NCI-H510A treated with DMSO at 0.1 percent for 48 hours (cell line): ENCODE results near the gene NAGPA.
A peak's percentile ranks its signal among the peaks of the same experiment; 100 is the strongest.
"Not testable (repeated sequence)": the region's sequence is repeated elsewhere in the genome, so short reads cannot be mapped to it uniquely, and the experiment has no call there.

Experiments
- DNase-seq: peaks from one replicate; lab custom pipeline; 2025; lab: John Stamatoyannopoulos, UW

NAGPA gene, protein sequence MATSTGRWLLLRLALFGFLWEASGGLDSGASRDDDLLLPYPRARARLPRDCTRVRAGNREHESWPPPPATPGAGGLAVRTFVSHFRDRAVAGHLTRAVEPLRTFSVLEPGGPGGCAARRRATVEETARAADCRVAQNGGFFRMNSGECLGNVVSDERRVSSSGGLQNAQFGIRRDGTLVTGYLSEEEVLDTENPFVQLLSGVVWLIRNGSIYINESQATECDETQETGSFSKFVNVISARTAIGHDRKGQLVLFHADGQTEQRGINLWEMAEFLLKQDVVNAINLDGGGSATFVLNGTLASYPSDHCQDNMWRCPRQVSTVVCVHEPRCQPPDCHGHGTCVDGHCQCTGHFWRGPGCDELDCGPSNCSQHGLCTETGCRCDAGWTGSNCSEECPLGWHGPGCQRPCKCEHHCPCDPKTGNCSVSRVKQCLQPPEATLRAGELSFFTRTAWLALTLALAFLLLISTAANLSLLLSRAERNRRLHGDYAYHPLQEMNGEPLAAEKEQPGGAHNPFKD

DNA sequence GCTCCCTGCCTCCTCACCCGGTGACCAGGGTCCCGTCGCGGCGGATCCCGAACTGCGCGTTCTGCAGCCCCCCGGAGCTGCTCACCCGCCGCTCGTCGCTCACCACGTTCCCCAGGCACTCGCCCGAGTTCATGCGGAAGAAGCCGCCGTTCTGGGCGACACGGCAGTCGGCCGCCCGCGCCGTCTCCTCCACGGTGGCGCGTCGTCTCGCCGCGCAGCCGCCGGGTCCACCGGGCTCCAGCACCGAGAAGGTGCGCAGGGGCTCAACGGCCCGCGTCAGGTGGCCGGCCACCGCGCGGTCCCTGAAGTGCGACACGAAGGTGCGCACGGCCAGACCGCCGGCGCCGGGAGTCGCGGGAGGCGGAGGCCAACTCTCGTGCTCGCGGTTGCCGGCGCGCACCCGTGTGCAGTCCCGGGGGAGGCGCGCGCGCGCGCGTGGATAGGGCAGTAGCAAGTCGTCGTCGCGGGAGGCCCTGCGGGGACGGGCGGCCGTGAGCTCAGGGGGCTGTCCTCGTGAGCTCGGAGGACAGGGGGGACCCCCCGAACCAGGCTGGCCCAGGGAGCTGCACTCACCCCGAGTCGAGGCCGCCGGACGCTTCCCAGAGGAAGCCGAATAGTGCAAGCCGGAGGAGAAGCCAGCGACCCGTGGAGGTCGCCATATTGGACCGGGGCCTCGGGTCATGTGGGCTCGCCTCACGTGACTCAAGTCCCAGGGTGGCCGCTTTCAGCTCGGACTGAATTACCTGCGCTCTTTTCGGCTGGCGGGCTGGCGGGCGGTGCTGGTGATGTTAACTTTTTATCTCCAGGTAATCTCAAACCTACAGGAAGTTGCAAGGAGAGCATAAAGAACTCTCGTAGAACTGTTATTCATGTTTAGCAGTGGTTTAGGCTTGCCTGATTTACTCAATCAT is at the start of gene NAGPA:
TSS of gene NAGPA (minus strand) at position 680 of the 911 bp plus-strand sequence. CDS start at position 659, 21 bp downstream.
- DNase-seq: peak; percentile 49

DNA sequence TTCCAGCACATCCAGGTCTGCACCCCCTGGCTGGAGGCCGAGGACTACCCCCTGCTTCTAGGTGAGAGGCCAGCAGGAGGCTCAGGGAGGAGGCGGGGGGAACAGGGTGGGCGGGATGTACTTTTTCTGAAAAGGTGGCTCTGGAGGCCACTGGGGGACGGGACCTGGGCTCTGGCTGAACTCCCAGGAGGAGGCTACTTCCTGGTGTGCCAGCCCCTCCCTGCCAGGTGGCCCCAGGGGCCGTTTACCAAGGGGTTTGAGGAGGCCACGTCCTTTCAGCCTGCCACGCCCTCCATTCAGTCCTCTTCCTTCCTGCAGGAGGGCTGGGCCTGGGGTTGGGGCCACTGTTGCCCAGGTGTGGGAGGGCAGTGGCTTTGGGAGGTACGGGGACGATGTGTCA is 47.3 kb upstream of the NAGPA start:
- DNase-seq: not testable (repeated sequence)

DNA sequence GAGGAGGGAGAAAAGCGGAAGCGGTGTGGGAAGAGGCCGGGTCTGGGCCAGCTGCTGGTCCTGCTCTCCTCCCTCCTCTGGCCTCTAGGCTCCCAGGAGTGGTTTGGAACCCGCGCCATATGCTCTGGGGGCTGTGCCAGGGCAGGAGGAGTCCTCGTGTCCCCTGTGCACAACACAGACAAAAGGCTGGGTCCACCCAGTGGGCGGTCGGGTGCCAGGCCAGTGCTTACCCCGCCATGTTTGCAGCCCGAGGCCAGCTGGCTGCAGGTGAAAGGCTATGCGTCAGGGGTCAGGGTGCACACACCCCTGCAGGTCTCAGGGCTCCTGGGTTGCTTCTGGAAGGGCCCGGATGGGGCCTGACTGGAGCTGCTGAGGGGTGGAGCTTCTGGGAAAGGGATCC is 46.7 kb upstream of the NAGPA start:
- not testable (repeated sequence) for DNase-seq

DNA sequence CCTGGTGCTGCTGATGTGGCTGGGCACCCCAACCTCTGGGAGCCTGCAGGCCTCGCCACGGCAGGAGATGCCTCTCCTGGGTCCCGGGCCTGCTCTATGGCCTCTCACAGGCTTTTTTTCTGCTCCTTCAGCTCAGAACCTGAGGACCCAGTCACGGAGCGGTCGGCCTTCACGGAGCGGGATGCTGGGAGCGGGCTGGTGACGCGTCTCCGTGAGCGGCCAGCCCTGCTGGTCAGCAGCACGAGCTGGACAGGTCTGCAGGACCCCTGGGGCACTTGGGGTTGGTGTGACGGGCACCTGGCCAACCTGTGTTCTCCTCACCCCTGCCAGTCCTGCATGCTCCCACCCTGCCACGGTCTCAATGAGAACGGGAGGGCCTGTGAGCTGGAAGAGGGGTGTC is 44.9 kb upstream of the NAGPA start:
- no peak for DNase-seq

DNA sequence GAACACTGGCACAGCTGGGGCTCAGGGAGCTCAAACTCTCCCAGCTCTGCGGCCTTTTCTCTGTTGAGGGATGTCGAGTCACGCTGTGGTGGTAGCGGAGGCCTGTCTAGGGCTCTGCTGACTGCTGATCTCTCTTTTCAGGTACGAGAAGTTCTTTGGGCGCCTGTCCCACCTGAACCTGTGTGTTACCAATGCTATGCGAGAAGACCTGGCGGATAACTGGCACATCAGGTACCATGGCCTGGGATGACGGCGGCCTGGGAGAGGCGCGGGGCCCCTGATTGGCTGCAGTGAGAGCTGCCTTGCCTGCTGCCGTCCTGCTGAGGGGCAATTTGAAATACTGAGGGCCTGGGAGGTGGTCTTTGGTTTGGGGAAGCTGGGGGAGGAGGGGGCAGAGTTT is 43.6 kb upstream of the NAGPA start:
- DNase-seq: no peak

DNA sequence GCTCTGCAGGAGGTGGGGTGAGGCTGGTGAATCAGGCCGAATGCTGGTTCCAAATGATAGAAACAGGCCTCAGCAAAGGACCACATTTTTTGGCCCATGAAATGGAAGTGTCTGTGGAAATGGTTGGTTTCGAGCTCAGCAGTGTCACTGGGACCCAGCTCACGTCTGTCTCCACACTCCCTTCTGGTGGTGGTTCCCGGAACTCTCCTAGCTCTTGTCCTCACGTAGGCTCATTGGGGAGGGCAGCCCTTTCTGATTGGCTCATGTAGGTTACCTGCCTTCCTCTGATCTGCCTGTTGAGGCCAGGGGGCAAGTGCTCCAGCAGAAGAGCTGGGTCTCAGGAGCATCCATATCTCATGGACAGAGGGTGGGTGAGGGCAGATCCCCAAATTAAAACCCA is 41.9 kb upstream of the NAGPA start:
- no peak for DNase-seq

DNA sequence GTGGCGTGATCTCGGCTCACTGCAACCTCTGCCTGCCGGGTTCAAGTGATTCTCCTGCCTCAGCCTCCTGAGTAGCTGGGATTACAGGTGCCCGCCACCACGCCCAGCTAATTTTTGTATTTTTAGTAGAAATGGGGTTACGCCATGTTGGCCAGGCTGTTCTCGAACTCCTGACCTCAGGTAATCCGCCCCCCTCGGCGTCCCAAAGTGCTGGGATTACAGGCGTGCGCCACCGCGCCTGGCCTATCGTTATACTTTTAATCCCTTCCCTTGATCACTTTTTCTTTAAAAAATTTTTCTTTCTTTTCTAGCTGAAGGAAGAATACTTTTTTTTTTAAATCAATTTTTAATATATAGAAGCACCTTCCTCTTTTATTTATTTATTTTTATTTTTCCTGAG is 40.0 kb upstream of the NAGPA start:
- DNase-seq: not testable (repeated sequence)

DNA sequence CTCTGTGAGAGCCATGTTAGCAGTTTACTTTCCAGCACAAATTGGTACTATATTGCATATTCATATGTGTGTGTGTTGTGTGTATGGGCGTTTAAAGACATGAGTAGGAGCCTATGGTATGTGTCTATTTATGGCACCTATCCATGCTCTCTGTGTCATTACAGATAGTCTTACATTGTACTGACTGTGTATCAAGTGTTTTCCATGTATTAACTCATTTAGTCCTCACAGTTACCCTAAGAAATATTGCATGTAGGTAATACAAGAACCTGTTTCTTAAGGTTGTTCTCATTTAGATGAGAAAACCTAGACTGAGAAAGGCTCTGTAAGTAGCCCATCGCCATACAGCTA is 39.5 kb upstream of the NAGPA start:
- DNase-seq: no peak

DNA sequence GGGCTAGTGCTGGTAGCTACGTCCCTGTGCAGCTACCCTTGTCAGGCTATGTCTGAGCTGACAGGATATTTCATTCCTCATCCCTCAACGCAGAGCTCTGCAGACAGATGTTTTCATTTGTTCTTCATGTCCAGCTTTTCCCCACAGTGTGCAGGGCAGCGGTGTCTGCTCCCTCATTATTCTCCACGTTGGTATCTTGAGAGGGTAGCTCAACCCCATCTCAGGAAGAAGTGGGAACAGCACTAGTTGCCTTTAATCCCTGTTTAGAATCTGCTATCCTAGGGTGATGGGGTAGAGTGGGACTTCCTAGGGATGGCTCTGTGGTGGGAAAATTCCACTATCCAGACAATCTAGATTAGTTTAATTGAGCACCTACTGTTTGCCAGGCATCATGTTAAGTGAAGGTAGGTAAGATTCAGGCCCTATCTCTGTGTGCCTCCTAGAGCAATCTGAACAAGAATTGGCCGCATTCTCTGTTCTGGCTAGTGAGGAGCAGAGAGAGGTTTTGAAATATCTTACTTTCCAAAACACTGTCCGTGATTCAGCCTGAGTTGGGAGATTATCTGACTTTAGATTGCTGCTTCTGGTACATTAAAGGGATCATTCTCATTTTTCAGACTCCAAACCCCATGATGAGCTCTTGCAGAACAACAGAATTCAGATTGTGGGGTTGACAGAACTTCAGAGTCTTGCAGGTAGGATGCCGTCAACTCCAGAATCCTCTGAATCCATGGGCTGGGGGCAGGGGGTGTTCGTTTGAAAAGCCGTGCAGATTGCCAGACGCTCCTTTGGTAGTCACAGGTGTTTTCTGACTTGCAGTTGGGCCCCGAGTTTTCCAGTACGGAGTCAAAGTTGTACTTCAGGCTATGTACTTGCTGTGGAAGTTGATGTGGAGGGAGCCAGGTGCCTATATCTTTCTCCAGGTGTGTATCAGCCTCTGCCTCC is 38.9 kb upstream of the NAGPA start:
- no peak for DNase-seq

DNA sequence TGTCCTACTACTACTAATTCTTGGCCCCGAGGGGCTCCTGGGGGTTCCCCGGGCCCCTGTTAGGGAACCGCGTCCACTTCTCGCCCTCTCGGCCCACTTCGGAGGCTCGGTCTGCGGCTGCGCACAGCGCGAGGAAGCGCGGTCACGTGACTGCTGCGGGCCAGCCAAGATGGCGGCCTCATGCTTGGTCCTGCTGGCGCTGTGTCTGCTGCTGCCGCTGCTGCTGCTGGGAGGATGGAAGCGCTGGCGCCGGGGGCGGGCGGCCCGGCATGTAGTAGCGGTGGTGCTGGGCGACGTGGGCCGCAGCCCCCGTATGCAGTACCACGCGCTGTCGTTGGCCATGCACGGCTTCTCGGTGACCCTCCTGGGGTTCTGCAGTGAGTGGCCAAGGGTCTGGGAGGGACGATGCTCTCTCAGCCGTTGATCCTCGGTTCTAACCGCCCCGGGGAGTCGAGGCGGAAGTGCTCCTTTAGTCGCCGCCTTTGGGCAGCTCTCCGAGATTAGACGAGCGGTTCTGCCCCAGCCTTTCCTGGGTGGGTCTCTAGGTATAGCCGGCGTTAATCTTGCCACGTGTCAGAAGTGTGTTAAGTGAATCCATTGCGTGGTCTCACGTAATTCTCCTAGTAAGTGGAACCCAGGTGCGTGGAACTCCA is 38.1 kb upstream of the NAGPA start, which contains the start of gene ALG1:
TSS of gene ALG1 (plus strand) at position 163 of the 653 bp plus-strand sequence. CDS start at position 170, 7 bp downstream.
- DNase-seq: peak; percentile 51

DNA sequence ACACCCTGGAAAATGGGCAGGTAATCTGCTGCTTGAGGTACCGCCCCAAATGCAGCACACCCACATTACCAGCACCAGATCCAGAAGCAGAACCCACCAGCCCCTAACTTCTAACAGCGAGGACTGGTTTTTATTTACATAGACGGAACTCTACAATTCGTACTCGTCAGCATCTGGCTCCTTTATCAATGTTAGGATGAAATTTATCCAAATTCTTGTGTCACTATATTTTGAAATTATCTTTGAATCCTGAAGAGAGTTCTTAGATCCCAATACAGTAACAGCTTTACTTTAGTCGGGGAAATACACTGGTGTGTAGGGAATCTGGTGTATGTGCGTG is 37.6 kb upstream of the NAGPA start:
- no peak for DNase-seq

DNA sequence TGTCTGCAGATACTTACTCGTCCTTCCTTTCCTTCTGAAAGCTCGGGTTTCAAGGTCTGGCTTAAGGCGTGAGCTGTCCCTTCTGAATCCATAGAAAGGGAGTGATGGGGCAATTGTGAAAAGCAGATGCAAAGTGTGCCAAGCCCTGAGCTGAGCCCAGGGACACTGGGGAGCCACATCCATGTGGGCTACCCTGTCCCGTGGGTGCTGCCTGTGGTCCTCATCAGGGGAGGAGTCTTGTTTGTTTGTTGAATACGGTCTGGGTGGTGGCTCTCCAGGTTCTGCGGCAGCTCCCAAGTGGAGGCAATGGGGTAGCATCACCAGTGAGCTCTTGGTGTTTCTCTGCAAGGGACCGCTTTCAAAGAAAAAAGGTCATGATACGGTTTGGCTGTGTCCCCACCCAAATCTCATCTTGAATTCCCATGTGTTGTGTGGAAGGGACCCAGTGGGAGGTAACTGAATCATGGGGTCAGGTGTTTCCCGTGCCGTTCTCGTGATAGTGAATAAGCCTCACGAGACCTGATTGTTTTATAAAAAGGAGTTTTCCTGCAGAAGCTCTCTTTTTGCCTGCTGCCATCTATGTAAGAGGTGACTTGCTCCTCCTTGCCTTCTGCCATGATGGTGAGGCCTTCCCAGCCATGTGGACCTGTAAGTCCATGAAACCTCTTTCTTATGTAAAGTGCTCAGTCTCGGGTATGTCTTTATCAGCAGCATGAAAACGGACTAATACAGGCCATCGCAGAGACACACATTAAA is 36.9 kb upstream of the NAGPA start:
- no peak for DNase-seq

DNA sequence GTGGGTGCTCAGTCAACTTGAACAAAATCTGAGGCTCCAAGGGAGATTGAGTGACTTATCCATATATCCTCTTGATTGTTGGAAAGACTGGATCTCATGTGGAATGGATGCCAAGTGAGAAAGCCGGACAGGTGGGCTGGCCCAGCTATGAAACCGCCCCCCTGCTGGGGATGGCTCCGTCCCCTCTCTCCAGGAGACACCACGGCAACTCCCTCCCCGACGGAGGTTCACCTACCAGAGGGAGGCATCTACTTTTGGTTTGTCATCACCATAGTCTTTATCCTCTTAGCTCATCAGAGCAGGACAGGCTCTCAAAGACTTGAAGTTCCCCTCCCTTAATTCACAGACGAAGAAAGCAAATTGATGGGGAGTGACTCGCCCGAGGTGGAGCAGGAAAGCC is 36.1 kb upstream of the NAGPA start:
- no peak for DNase-seq

DNA sequence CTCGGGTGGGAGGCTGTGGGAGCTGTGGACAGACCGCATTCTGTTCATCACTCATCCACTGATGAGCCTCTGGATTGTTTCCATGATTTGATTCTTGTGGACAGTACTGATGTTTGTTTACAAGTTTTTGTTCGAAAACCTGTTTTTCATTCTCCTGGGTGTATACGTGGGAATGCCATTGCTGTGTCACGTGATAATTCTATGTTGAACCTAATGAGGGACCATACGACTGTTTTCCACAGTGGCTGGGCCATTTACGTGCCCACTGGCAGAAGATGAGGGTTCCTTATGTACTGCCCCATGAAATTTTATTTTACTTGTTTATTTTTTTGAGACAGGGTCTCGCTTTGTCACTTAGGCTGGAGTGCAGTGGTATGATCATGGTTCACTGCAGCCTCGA is 35.3 kb upstream of the NAGPA start:
- no peak for DNase-seq

DNA sequence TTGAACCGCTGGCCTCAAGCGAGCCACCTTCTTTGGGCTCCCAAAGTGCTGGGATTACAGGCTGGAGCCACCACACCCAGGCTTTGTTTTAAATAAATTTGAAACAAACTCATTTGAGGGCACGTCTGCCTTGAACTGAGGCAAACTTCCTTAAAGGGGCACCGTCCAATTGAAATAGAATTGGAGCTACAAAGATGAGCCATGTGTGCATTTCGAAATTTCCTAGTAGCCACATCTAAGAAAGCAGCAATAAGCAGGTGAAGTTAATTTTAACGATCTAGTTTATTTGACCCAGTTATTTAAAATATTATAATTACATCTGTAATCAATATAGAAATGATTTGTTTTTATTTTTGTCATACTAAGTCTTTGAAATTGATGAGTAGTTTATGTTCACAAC is 32.8 kb upstream of the NAGPA start:
- DNase-seq: no peak

DNA sequence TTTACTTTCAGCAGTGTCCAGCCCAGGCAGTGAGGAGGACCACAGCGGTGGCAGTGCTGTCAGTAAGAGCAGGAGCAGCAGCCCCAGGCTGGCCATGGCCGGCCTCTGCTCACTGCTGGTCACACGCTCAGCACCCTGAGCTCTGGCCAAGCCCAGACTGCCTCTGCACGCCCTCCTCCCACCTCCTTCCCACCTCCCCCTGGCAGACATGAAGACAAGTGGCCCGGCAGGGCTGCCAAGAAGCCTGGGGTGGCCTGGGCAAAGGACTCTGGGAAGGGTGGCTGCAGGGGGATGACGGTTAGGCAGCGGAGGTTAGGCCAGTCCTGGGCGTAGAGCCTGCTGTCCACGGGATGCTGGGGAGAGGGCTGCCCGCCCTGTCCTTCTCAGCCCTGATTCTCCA is 32.1 kb upstream of the NAGPA start, which contains the start of gene C16orf89:
TSS of gene C16orf89 (minus strand) at position 144 of the 400 bp plus-strand sequence. CDS start at position 96, 48 bp downstream.
- no peak for DNase-seq

DNA sequence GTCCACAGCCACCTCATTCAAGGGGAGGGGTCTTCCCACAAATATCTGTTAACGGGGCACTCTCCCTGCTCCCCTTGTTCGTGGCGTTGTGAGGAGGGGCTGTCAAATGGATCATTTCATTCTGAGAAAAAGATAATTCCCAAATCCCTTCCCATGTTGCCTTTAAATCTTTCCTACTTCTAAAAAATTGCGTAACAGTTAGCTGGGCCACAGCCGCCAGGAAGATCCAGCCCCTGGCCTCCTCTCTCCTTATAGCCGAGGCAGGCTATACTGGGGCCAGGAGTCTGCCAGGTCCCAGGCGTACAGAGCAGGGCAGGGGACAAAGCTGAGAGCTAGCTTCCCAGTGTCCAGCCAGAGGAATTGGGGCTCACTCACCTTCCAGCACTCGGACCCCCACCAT is 31.6 kb upstream of the NAGPA start:
- DNase-seq: peak; percentile 13

DNA sequence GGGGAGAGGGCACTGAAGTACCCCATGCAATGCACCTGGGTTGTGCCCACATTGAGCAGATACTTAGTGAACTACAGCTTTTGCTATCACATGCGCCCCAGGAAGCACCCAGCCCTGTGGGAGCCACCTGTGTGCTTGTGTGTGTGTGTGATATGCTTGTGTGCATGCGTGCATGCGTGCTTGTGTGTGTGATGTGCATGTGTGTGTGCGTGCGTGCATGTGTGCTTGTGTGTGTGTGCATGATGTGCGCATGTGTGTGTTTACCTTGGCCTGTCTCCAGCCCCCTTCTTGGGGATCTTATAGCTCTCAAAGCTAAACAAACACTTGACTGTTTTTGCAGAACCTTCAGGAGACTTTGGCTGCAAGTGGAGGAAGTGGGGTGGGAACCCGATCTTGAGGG is 31.2 kb upstream of the NAGPA start:
- DNase-seq: peak; percentile 21

DNA sequence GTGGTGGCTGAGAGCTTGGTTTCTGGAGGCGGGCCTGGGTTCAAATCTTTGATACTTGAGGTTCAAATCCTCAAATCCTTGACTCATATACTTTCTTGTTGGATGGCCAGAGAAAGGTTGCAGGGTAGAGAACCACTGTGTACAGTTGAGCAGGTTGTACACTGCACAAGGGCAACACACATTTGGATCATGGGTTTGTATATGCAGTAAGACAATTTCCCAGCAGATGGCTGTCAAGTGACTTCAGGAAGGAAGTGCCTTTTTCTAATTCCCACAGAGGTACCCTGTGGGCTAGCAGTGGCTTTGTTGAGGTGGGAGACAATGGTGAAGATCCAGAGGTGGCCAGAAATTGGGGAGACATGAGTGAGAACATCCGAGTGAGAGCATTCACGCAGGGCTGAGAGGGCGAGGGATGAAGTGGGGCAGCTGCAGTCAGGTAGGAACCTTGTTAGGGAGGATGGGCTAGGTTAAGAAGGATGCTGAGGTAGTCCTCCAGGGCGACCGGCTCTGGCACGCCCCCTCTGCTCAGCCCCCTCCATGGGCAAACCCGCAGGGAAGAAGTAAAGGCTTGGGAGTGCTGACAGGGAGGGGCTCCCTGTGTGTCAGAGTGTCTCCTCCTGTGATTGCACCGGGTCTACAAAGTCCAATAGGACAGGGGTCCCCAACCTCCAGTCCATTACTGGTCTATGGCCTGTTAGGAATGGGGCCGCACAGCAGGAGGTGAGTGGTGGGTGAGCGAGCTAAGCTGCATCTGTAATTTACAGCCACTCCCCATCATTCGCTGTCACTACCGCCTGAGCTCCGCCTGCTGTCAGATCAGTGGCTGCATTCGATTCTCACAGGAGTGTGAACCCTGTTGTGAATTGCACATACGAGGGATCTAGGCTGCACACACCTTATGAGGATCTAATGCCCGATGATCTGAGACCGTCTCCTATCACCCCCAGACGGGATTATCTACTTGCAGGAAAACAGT is 29.3 kb upstream of the NAGPA start:
- no peak for DNase-seq
